IMR-90 (cell line): Measurements from ENCODE around the gene GLIS1. TPM values are rescaled to one million over a fixed set of nuclear protein-coding genes. Genes with fewer than 3 reads are reported as not detected.

Experiments
- ATAC-seq: fragments of 200-7000 bp; cut with Tn5 transposase; 2 replicates; pipeline ENCODE4 v1.9.1; 2020; ENCODE audit warnings: low read depth, mild to moderate bottlenecking, moderate library complexity
- BruUV-seq: library from RNA; stranded (reverse); fragments of 400-500 nt; replicated peaks from 2 replicates; lab custom pipeline; 2021; lab: Mats Ljungman, UMichigan
- CTCF ChIA-PET: fragments of 300-600 bp; formaldehyde crosslinking; extraction: SDS; loops from one replicate; lab custom pipeline; 2021; ENCODE audit warnings: antibody characterized with exemption; lab: Yijun Ruan, JAX
- POLR2A ChIA-PET: fragments of 300-600 bp; sonication (Branson Sonifier 250); formaldehyde crosslinking; loops from one replicate; lab custom pipeline; 2022; ENCODE audit warnings: antibody characterized with exemption; ENCODE audit not compliant: unreplicated experiment; lab: Charles Lee
- DNase-seq: peaks from one replicate; pipeline ENCODE4 v3.0.0; 2013
- H2AFZ ChIP-seq: replicated peaks from 2 replicates; pipeline ENCODE3; 2013; ENCODE audit warnings: low read length, mild to moderate bottlenecking; ENCODE audit not compliant: poor library complexity
- H2AK5ac ChIP-seq: 2 replicates; pipeline ENCODE4 v1.6.1; 2013; ENCODE audit warnings: low read depth, low read length, inconsistent platforms
- H2AK9ac ChIP-seq: replicated peaks from 2 replicates; pipeline ENCODE3; 2013; ENCODE audit warnings: mild to moderate bottlenecking, low read depth, low read length, moderate library complexity; ENCODE audit not compliant: poor library complexity
- H2BK120ac ChIP-seq: 2 replicates; pipeline ENCODE4 v1.6.1; 2013; ENCODE audit warnings: low read depth, low read length, inconsistent platforms
- H2BK15ac ChIP-seq: 3 replicates; pipeline ENCODE4 v1.6.1; 2013; ENCODE audit warnings: low read depth, low read length, inconsistent platforms
- H2BK20ac ChIP-seq: 2 replicates; pipeline ENCODE4 v1.6.1; 2013; ENCODE audit warnings: low read depth, mild to moderate bottlenecking, inconsistent platforms, low read length, moderate library complexity
- H2BK5ac ChIP-seq: 2 replicates; pipeline ENCODE4 v1.6.1; 2013; ENCODE audit warnings: mild to moderate bottlenecking, low read depth, low read length, inconsistent platforms; ENCODE audit not compliant: poor library complexity, severe bottlenecking
- H3K14ac ChIP-seq: replicated peaks from 2 replicates; pipeline ENCODE4 v1.6.1; 2013; ENCODE audit warnings: low read depth, low read length, inconsistent platforms
- H3K18ac ChIP-seq: 2 replicates; pipeline ENCODE4 v1.6.1; 2013; ENCODE audit warnings: low read depth, low read length, control low read depth
- H3K23ac ChIP-seq: 2 replicates; pipeline ENCODE4 v1.6.1; 2013; ENCODE audit warnings: low read depth, low read length, inconsistent platforms
- H3K27ac ChIP-seq: 2 replicates; pipeline ENCODE4 v1.5.1; 2013; ENCODE audit warnings: mild to moderate bottlenecking, control low read depth, low read length; ENCODE audit not compliant: insufficient read depth
- H3K27me3 ChIP-seq: 2 replicates; pipeline ENCODE4 v1.6.1; 2013; ENCODE audit warnings: low read length; ENCODE audit not compliant: control insufficient read depth, insufficient read depth
- H3K36me3 ChIP-seq: 2 replicates; pipeline ENCODE4 v1.6.1; 2013; ENCODE audit warnings: low read length, mixed read lengths; ENCODE audit not compliant: control insufficient read depth, insufficient read depth
- H3K4ac ChIP-seq: 2 replicates; pipeline ENCODE4 v1.6.1; 2013; ENCODE audit warnings: low read depth, low read length, inconsistent platforms
- H3K4me1 ChIP-seq: 2 replicates; pipeline ENCODE4 v1.6.1; 2013; ENCODE audit warnings: low read length, mixed read lengths; ENCODE audit not compliant: control insufficient read depth, insufficient read depth
- H3K4me2 ChIP-seq: 2 replicates; pipeline ENCODE4 v1.6.1; 2013; ENCODE audit warnings: low read depth, mild to moderate bottlenecking, control low read depth, low read length, moderate library complexity
- H3K4me3 ChIP-seq: 2 replicates; pipeline ENCODE4 v1.5.1; 2013; ENCODE audit warnings: low read depth, mild to moderate bottlenecking, control low read depth, low read length, moderate library complexity; ENCODE audit not compliant: insufficient read depth
- H3K56ac ChIP-seq: 2 replicates; pipeline ENCODE4 v1.6.1; 2013; ENCODE audit warnings: low read length, inconsistent platforms; ENCODE audit not compliant: insufficient read depth; ENCODE audit errors: extremely low read depth
- H3K79me1 ChIP-seq, 2 experiments: 2 replicates each; pipeline ENCODE4 v1.6.1; 2013; ENCODE audit warnings: low read length in 2 of 2, inconsistent platforms in 1 of 2, low read depth in 1 of 2
- H3K9ac ChIP-seq: 2 replicates; pipeline ENCODE4 v1.6.1; 2013; ENCODE audit warnings: low read depth, low read length, control low read depth
- H3K9me1 ChIP-seq: 2 replicates; pipeline ENCODE4 v1.6.1; 2013; ENCODE audit warnings: low read length, inconsistent platforms; ENCODE audit not compliant: insufficient read depth
- H3K9me3 ChIP-seq: 2 replicates; pipeline ENCODE4 v1.6.1; 2013; ENCODE audit warnings: low read length; ENCODE audit not compliant: control insufficient read depth, insufficient read depth
- H4K20me1 ChIP-seq: 2 replicates; pipeline ENCODE4 v1.6.1; 2013; ENCODE audit warnings: low read length, inconsistent platforms; ENCODE audit not compliant: insufficient read depth
- H4K5ac ChIP-seq: 2 replicates; pipeline ENCODE4 v1.6.1; 2013; ENCODE audit warnings: mild to moderate bottlenecking, low read depth, low read length, control low read depth
- H4K8ac ChIP-seq, 2 experiments: 2 replicates each; pipeline ENCODE4 v1.6.1; 2013; ENCODE audit warnings: low read depth in 2 of 2, low read length in 2 of 2, control low read depth in 1 of 2, inconsistent platforms in 1 of 2
- H4K91ac ChIP-seq: 2 replicates; pipeline ENCODE4 v1.6.1; 2013; ENCODE audit warnings: low read depth, low read length, inconsistent platforms; ENCODE audit not compliant: insufficient read depth
- CHD1 ChIP-seq: IDR thresholded peaks from 2 replicates; pipeline ENCODE4 v1.6.1; 2012; ENCODE audit warnings: low read depth, low read length, improper control_type of control experiment
- FOS ChIP-seq: fragments of 150-350 bp; IDR thresholded peaks from 2 replicates; pipeline ENCODE4 v1.6.1; 2016; ENCODE audit warnings: low read depth, low read length
- MAFK ChIP-seq: IDR thresholded peaks from 2 replicates; pipeline ENCODE4 v1.6.1; 2012; ENCODE audit warnings: low read depth, low read length, improper control_type of control experiment
- MAZ ChIP-seq: IDR thresholded peaks from 2 replicates; pipeline ENCODE4 v1.6.1; 2012; ENCODE audit warnings: low read depth, mild to moderate bottlenecking, low read length, improper control_type of control experiment, moderate library complexity, borderline replicate concordance
- NFE2L2 ChIP-seq: fragments of 150-350 bp; IDR thresholded peaks from 2 replicates; pipeline ENCODE4 v1.6.1; 2016; ENCODE audit warnings: low read depth, mild to moderate bottlenecking, low read length
- POLR2A ChIP-seq: IDR thresholded peaks from 2 replicates; pipeline ENCODE4 v1.6.1; 2012; ENCODE audit warnings: mild to moderate bottlenecking, low read depth, low read length
- RAD21 ChIP-seq: IDR thresholded peaks from 2 replicates; pipeline ENCODE4 v1.6.1; 2012; ENCODE audit warnings: low read length, improper control_type of control experiment
- SMC3 ChIP-seq: fragments of 150-350 bp; IDR thresholded peaks from 2 replicates; pipeline ENCODE4 v1.6.1; 2016; ENCODE audit warnings: low read depth, mild to moderate bottlenecking, antibody characterized with exemption, low read length, moderate library complexity
- USF2 ChIP-seq: fragments of 150-350 bp; IDR thresholded peaks from 2 replicates; pipeline ENCODE4 v1.6.1; 2017; ENCODE audit warnings: mild to moderate bottlenecking, antibody characterized with exemption, low read length, low read depth
- WGBS, 2 experiments: methylation state at CpG; one replicate each; pipeline versions ENCODE4 v1.1.5 to v1.1.7; 2013; ENCODE audit warnings: missing lambda C conversion rate in 2 of 2; ENCODE audit not compliant: insufficient read length in 1 of 2; ENCODE audit errors: extremely low coverage in 2 of 2; 5-methylcytosine and 5-hydroxymethylcytosine counted together
- dilution Hi-C: fragments of 300-500 bp; cut with HindIII; formaldehyde crosslinking; loops from one replicate; pipeline ENCODE4 v1.14.3; 2018; ENCODE audit warnings: low sequenced_read_pairs; ENCODE audit not compliant: unreplicated experiment
- in situ Hi-C: fragments of 300-500 bp; cut with MboI; formaldehyde crosslinking; loops from 3 replicates; pipeline ENCODE4 v1.14.3; 2019; ENCODE audit warnings: low sequenced_read_pairs, inconsistent platforms, mixed read lengths
- intact Hi-C: fragments of 100-400 bp; cut with micrococcal nuclease; formaldehyde crosslinking; loops from 2 replicates; pipeline ENCODE4 v1.10.0; 2022
- polyA plus RNA-seq, 3 experiments: library from polyadenylated mRNA; depleted of rRNA; stranded (reverse); fragments of >200 nt; gene quantifications; 2 replicates each; pipeline ENCODE4 v1.2.3, GENCODE V29; 2012; ENCODE audit warnings: low replicate concordance in 1 of 3
- total RNA-seq: library from RNA; depleted of rRNA; stranded (reverse); fragments of >200 nt; gene quantifications from 2 replicates; pipeline ENCODE4 v1.2.3, GENCODE V29; 2012
- TF ChIP-seq, protein P1 (sequence below): fragments of 150-350 bp; IDR thresholded peaks from 2 replicates; pipeline ENCODE4 v1.6.1; 2016; ENCODE audit warnings: low read depth, mild to moderate bottlenecking, low read length, moderate library complexity, borderline replicate concordance

The GLIS1 gene
- total and polyA plus RNA-seq, 2 of the 4 experiments (the other 2 are of a cell fraction): 0.18 to 2.3 TPM

DNA sequence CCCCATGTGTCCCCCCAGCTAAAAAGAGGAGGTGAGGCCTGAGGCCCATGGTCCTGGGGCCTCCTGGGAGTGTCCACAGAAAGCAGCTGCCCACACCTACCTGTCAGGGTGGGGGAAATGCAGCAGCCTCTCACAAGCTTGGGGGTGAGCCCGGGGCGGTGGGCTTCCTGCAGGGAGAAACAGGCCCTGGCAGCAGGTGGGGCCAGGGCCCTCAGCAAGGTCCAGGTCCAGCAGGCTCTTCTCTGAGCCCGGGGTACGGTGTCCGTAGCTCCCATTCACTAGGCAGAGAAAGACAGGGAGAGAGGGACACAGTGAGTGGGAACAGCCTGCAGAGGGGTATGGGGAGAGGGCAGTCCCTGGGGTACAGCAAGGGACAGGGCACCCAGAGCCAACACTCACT is 139.0 kb downstream of the GLIS1 start:
- Histone ChIP-seq H2BK5ac (no peak overlapping the region), H2BK15ac (no peak overlapping the region), H3K9me1 (0 out of 2 replicates have a peak, but pooled peaks cover 4% of the 10 kb centered on the region), H3K4me3 (no peak overlapping the region), H3K4me2 (no peak overlapping the region), H4K8ac (no peak overlapping the region), H3K23ac (no peak overlapping the region), H3K9me3 (no peaks in the 10 kb centered on the region), H3K27ac (no peak overlapping the region), H2BK120ac (no peak overlapping the region), H2AK5ac (no peak overlapping the region), H4K5ac (no peak overlapping the region), H3K79me1 (no peaks in the 10 kb centered on the region), H2AFZ (no peak overlapping the region), H3K56ac (no peak overlapping the region), H2AK9ac (no peak overlapping the region), H3K14ac (no peak overlapping the region), H2BK20ac (no peak overlapping the region), H3K4me1 (no peaks in the 10 kb centered on the region), H3K4ac (no peak overlapping the region), H3K9ac (no peak overlapping the region), H3K18ac (no peak overlapping the region), H4K91ac (no peak overlapping the region), H3K27me3 (no peaks in the 10 kb centered on the region; the same call in 1 of the 2 replicates), H4K20me1 (no peaks in the 10 kb centered on the region), H3K36me3 (peaks cover 1% of the 10 kb centered on the region; the same call in 1 of the 2 replicates)
- CTCF ChIA-PET: no interaction called here
- WGBS, 2 experiments: no CpG with 5 or more reads among the region's 5 CpGs
- TF ChIP-seq, protein P1, sequence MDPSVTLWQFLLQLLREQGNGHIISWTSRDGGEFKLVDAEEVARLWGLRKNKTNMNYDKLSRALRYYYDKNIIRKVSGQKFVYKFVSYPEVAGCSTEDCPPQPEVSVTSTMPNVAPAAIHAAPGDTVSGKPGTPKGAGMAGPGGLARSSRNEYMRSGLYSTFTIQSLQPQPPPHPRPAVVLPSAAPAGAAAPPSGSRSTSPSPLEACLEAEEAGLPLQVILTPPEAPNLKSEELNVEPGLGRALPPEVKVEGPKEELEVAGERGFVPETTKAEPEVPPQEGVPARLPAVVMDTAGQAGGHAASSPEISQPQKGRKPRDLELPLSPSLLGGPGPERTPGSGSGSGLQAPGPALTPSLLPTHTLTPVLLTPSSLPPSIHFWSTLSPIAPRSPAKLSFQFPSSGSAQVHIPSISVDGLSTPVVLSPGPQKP: no peak
- TF ChIP-seq USF2 (no peak), POLR2A (no peak), RAD21 (no peak), MAFK (no peak), MAZ (no peak), FOS (no peak), NFE2L2 (no peak), SMC3 (no peak), CHD1 (no peak)
- intact Hi-C loops (no loop called here), in situ Hi-C loops (no loop called here), dilution Hi-C loops (no loop called here)
- no TSS peak for BruUV-seq
- DNase-seq: no peak
- ATAC-seq: no peak
- POLR2A ChIA-PET: no interaction called here
